PC-3 (cell line): ENCODE data around the gene DIAPH3.

Experiments used
- EZH2 ChIP-seq: fragments of 300-600 bp; sonication (generic); IDR thresholded peaks from one replicate; pipeline ENCODE4 v1.6.1; 2017; ENCODE audit warnings: antibody characterized with exemption, mild to moderate bottlenecking, low read length; ENCODE audit not compliant: unreplicated experiment
- TF ChIP-seq, protein P1 (sequence below): fragments of 300-600 bp; sonication (generic); conservative IDR thresholded peaks from 2 replicates; pipeline ENCODE4 v1.5.1; 2017; ENCODE audit warnings: antibody characterized with exemption, low read depth, mild to moderate bottlenecking, low read length

DNA sequence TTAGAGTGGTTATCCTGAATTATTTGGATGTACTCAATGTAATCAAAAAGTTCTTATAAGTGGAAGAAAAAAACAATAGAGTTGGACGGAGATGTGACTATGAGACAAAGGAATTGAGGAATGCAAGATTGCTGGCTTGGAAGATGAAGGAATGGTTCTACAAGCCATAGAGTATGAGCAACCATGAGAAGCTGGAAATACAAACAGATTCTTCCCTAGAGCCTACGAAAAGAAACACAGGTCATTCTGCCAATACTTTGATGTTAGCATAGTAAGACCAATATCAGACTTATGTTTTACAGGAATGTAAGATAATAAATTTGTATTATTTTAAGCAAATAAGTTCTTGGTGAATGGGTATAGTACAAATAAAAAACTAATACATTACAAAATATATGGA is 249.2 kb downstream of the DIAPH3 start:
- TF ChIP-seq, protein P1, sequence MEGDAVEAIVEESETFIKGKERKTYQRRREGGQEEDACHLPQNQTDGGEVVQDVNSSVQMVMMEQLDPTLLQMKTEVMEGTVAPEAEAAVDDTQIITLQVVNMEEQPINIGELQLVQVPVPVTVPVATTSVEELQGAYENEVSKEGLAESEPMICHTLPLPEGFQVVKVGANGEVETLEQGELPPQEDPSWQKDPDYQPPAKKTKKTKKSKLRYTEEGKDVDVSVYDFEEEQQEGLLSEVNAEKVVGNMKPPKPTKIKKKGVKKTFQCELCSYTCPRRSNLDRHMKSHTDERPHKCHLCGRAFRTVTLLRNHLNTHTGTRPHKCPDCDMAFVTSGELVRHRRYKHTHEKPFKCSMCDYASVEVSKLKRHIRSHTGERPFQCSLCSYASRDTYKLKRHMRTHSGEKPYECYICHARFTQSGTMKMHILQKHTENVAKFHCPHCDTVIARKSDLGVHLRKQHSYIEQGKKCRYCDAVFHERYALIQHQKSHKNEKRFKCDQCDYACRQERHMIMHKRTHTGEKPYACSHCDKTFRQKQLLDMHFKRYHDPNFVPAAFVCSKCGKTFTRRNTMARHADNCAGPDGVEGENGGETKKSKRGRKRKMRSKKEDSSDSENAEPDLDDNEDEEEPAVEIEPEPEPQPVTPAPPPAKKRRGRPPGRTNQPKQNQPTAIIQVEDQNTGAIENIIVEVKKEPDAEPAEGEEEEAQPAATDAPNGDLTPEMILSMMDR, result no peak
- no peak for TF ChIP-seq EZH2
